ENCODE results near the gene DGUOK. TPM values are rescaled to one million over a fixed set of nuclear protein-coding genes. Genes with fewer than 3 reads are reported as not detected.

The DGUOK gene
- total RNA-seq, 1 donor from 2014 or later, result 79.7 TPM

DNA sequence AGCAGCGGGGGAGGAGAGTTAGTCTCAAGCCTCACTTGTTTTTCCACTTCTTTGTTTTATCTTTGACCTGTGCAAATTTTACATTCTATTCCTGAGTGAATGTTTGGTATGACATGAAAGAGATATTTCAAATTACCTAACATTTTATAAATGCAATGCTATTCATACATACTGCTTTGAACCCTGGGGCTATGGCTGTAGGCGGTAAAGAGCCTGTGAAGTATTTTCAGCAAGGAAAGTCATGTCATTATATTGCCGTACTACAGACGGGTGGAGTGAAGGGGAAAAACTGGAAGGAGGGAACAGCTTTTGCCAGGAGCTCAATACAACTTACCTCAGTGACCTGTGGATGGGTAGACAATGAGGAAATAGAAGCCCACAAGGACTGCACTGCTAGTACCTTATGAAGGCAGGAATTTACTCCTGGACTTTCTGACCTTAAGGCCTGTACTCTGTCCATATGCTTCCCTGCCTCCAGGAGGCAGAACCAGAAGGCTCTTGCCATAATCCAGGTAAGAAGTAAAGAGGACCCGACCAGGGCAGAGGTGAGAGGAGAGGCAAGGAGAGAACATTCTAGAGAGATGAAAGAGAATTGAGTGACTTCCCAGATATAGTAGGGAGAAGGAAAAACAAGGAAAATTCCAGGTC lies 29.7 kb downstream of the DGUOK start:
- H3K36me3 ChIP-seq, result peaks cover 44 to 87% of the 10 kb centered on the region in 2 donors
- no peaks in the 10 kb centered on the region for H3K27me3 ChIP-seq
- TF ChIP-seq, protein P1, sequence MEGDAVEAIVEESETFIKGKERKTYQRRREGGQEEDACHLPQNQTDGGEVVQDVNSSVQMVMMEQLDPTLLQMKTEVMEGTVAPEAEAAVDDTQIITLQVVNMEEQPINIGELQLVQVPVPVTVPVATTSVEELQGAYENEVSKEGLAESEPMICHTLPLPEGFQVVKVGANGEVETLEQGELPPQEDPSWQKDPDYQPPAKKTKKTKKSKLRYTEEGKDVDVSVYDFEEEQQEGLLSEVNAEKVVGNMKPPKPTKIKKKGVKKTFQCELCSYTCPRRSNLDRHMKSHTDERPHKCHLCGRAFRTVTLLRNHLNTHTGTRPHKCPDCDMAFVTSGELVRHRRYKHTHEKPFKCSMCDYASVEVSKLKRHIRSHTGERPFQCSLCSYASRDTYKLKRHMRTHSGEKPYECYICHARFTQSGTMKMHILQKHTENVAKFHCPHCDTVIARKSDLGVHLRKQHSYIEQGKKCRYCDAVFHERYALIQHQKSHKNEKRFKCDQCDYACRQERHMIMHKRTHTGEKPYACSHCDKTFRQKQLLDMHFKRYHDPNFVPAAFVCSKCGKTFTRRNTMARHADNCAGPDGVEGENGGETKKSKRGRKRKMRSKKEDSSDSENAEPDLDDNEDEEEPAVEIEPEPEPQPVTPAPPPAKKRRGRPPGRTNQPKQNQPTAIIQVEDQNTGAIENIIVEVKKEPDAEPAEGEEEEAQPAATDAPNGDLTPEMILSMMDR (IDR thresholded peaks at IDR 0.05), result no peak
- H3K4me1 ChIP-seq, result no peaks in the 10 kb centered on the region
- no peak for DNase-seq (ENCODE audit: low spot score in 2 of 2)
- H3K9me3 ChIP-seq, result no peaks in the 10 kb centered on the region
- no peak overlapping the region for H3K27ac ChIP-seq
- intact Hi-C loops (cut with DNase I), result no loop called here
- no peak overlapping the region for H3K4me3 ChIP-seq

DNA sequence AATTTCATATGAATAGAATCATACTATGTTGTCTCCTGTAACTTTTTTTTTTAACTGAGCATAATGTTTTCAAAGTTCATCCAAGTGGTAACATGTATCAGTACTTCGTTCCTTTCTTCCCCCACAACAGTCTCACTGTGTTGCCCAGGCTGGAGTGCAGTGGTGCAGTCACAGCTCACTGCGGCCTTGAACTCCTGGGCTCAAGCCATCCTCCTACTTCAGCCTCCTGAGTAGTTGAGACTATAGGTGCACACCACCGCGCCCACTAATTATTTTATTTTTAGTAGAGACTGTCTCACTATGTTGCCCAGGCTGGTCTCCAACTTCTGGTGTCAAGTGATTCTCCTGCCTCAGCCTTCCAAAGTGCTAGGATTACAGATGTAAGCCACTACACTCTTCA lies 34.6 kb downstream of the DGUOK start:
- intact Hi-C loops (cut with DNase I), result no loop called here
- Histone ChIP-seq H3K4me3 (no peak overlapping the region), H3K36me3 (peaks cover 23 to 49% of the 10 kb centered on the region in 2 donors), H3K9me3 (no peaks in the 10 kb centered on the region), H3K27me3 (no peaks in the 10 kb centered on the region), H3K4me1 (no peaks in the 10 kb centered on the region), H3K27ac (no peak overlapping the region)
- DNase-seq (ENCODE audit: low spot score in 2 of 2), result no peak
- TF ChIP-seq, protein P1 (IDR thresholded peaks at IDR 0.05), result no peak

DNA sequence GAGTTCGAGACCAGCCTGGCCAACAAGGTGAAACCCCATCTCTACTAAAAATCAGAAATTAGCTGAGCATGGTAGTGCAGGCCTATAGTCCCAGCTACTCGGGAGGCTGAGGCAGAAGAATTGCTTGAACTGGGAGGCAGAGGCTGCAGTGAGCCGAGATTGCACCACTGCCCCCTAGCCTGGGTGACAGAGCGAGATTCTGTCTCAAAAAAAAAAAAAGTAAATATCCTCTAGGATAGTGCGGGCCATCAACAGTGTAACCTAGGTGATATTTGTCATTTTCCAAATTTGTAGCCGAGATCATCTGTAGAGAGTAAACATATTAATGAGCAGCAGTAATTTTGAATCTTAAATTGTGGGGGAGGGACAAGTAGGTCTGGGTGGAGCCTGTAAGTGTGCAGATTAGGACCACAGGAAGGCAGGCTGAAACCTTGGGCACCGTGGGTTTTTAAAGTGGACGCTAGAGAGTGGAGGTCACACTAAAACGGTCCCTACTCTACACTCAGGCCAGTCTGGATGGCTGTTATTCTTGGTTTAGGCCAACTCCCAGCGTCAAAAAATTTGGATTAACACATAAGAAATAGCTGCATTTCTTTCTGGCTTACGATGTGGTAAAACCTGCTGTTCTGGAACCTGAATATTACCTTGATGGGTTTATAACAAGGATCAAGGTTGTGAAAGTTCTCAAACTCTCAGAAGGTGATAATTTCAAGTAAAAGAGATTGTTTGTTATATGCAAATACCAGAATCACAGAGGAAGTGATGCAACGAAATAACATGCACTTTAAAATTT lies 35.3 kb downstream of the DGUOK start:
- no peaks in the 10 kb centered on the region for H3K9me3 ChIP-seq
- no peaks in the 10 kb centered on the region for H3K4me1 ChIP-seq
- peaks cover 19 to 42% of the 10 kb centered on the region in 2 donors for H3K36me3 ChIP-seq
- no peak overlapping the region for H3K27ac ChIP-seq
- TF ChIP-seq, protein P1 (IDR thresholded peaks at IDR 0.05), result no peak
- H3K4me3 ChIP-seq, result no peak overlapping the region
- intact Hi-C loops (cut with DNase I), result no loop called here
- H3K27me3 ChIP-seq, result no peaks in the 10 kb centered on the region
- DNase-seq (ENCODE audit: low spot score in 2 of 2), result no peak

DNA sequence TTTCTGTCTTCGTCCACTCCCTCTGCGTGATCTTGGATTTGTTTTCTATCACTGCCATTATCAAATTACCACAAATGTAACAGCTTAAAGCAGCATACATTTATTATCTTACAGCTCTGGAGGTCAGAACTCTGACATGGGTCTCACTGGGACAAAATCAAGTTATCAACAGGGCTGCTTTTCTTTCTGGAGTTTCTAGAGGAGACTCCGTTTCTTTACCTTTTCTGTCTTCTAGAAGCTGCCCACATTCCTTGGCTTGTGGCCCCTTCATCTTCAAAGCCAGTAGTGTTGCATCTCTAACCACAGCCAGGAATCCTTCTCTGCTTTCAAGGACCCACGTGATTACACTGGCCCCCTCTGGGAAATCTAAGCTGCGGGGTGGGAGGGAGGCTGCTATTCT lies 36.1 kb downstream of the DGUOK start:
- Histone ChIP-seq H3K27ac (no peak overlapping the region), H3K9me3 (no peaks in the 10 kb centered on the region), H3K4me3 (no peak overlapping the region), H3K36me3 (peaks cover 19 to 34% of the 10 kb centered on the region in 2 donors), H3K4me1 (no peaks in the 10 kb centered on the region), H3K27me3 (no peaks in the 10 kb centered on the region)
- intact Hi-C loops (cut with DNase I), result no loop called here
- TF ChIP-seq, protein P1 (IDR thresholded peaks at IDR 0.05), result no peak
- DNase-seq (ENCODE audit: low spot score in 2 of 2), result no peak

DNA sequence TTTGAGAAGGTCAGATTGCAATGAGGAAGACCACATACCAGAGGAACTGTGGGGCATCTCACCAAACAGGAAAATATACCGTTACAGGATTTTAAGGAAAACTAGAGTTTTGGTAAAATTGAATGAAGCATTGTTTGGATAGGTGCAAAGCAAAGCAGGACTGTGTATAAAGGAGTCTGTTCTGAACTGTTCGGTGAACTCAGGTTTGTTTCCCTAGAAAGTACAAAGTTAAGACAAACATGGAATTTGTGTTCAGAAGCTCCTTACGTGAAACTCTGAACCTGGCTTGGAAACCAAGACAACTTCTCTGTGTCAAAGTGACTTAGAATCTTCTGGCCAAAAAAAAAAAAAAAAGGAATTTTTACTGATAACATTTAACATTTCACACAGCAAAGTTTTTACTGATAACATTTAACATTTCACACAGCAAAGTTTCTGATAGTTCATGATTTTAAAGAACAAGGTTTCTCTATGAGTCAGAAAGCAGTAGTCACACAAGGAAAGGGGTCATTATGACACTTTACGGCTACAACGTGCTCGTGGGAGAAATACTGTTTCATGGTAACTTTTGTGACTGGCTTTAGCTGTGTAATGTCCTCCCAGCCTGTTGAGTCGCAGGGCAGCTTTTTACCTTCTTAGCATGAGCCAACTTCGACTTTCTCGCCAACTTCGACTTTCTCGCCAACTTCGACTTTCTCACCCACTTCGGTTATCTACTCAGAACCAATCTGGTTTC lies 36.9 kb downstream of the DGUOK start:
- H3K9me3 ChIP-seq, result no peaks in the 10 kb centered on the region
- no peaks in the 10 kb centered on the region for H3K27me3 ChIP-seq
- H3K27ac ChIP-seq, result no peak overlapping the region
- TF ChIP-seq, protein P1 (IDR thresholded peaks at IDR 0.05), result no peak
- peaks cover 14 to 26% of the 10 kb centered on the region in 2 donors for H3K36me3 ChIP-seq
- DNase-seq (ENCODE audit: low spot score in 2 of 2), result no peak
- H3K4me3 ChIP-seq, result no peak overlapping the region
- intact Hi-C loops (cut with DNase I), result no loop called here
- H3K4me1 ChIP-seq, result no peaks in the 10 kb centered on the region
